GM12878 (cell line): ENCODE data around the gene ANKMY1. TPM values are rescaled to one million over a fixed set of nuclear protein-coding genes. Genes with fewer than 3 reads are reported as not detected.

Experiments used
- BACH1 ChIP-seq: fragments of 450-650 bp; IDR thresholded peaks from 2 replicates; pipeline ENCODE4 v1.6.1; 2017; ENCODE audit warnings: mild to moderate bottlenecking, borderline replicate concordance
- BCLAF1 ChIP-seq: fragments of 450-650 bp; IDR thresholded peaks from 2 replicates; pipeline ENCODE4 v1.6.1; 2017; ENCODE audit warnings: antibody characterized with exemption, mild to moderate bottlenecking, moderate library complexity
- BMI1 ChIP-seq: fragments of 450-650 bp; IDR thresholded peaks from 2 replicates; pipeline ENCODE4 v1.6.1; 2016; ENCODE audit warnings: mild to moderate bottlenecking, moderate library complexity, borderline replicate concordance
- CHD2 ChIP-seq: IDR thresholded peaks from 2 replicates; pipeline ENCODE4 v1.6.1; 2011; ENCODE audit warnings: low read depth, low read length, improper control_type of control experiment, borderline replicate concordance
- DPF2 ChIP-seq: fragments of 450-650 bp; IDR thresholded peaks from 2 replicates; pipeline ENCODE4 v1.6.1; 2017; ENCODE audit warnings: mild to moderate bottlenecking
- E2F8 ChIP-seq: fragments of 450-650 bp; IDR thresholded peaks from 2 replicates; pipeline ENCODE4 v1.6.1; 2018; ENCODE audit warnings: mild to moderate bottlenecking, low read depth, moderate library complexity; ENCODE audit not compliant: partially characterized antibody
- ETV6 ChIP-seq, 2 experiments: fragments of 450-650 bp in 1 of 2; IDR thresholded peaks in 1 of 2; conservative IDR thresholded peaks in 1 of 2; 2 replicates each; pipeline ENCODE4 v1.6.1; 2014; ENCODE audit warnings: antibody characterized with exemption in 1 of 2, borderline replicate concordance in 1 of 2, low read depth in 1 of 2, mild to moderate bottlenecking in 1 of 2, moderate library complexity in 1 of 2
- HSF1 ChIP-seq: fragments of 150-350 bp; IDR thresholded peaks from 2 replicates; pipeline ENCODE4 v1.6.1; 2014; ENCODE audit warnings: mild to moderate bottlenecking, low read depth, low read length
- MXI1 ChIP-seq: fragments of 150-350 bp; IDR thresholded peaks from 2 replicates; pipeline ENCODE4 v1.6.1; 2011; ENCODE audit warnings: low read depth, mild to moderate bottlenecking, inconsistent platforms, low read length, improper control_type of control experiment
- PAX8 ChIP-seq: fragments of 450-650 bp; IDR thresholded peaks from 2 replicates; pipeline ENCODE4 v1.6.1; 2017; ENCODE audit warnings: mild to moderate bottlenecking, moderate library complexity
- RB1 ChIP-seq: fragments of 450-650 bp; formaldehyde crosslinking; IDR thresholded peaks from 2 replicates; pipeline ENCODE4 v1.6.1; 2017; ENCODE audit warnings: mild to moderate bottlenecking, borderline replicate concordance
- SMC3 ChIP-seq: IDR thresholded peaks from 2 replicates; pipeline ENCODE4 v1.6.1; 2011; ENCODE audit warnings: low read length, improper control_type of control experiment, borderline replicate concordance
- SREBF1 ChIP-seq: IDR thresholded peaks from 2 replicates; pipeline ENCODE4 v1.6.1; 2012; ENCODE audit warnings: mild to moderate bottlenecking, low read length
- SRF ChIP-seq, 2 experiments: IDR thresholded peaks; 2 replicates each; pipeline ENCODE4 v1.6.1; 2011; ENCODE audit warnings: low read depth in 2 of 2, low read length in 2 of 2, mild to moderate bottlenecking in 1 of 2, moderate library complexity in 1 of 2
- SUPT20H ChIP-seq: IDR thresholded peaks from 2 replicates; pipeline ENCODE4 v1.6.1; 2011; ENCODE audit warnings: low read depth, mild to moderate bottlenecking, low read length, moderate library complexity, borderline replicate concordance; ENCODE audit not compliant: control insufficient read depth
- TBL1XR1 ChIP-seq: IDR thresholded peaks from 2 replicates; pipeline ENCODE4 v1.6.1; 2012; ENCODE audit warnings: low read depth, low read length, improper control_type of control experiment
- TCF7 ChIP-seq: IDR thresholded peaks from 2 replicates; pipeline ENCODE4 v1.6.1; 2014; ENCODE audit warnings: antibody characterized with exemption, borderline replicate concordance
- YY1 ChIP-seq: IDR thresholded peaks from 2 replicates; pipeline ENCODE4 v1.6.1; 2011; ENCODE audit warnings: low read depth, mild to moderate bottlenecking, low read length
- ZBTB4 ChIP-seq: fragments of 450-650 bp; formaldehyde crosslinking; IDR thresholded peaks from 2 replicates; pipeline ENCODE4 v1.4.0; 2022; ENCODE audit warnings: mild to moderate bottlenecking, moderate library complexity
- ZNF24 ChIP-seq: fragments of 450-650 bp; IDR thresholded peaks from 2 replicates; pipeline ENCODE4 v1.6.1; 2017; ENCODE audit warnings: antibody characterized with exemption, mild to moderate bottlenecking
- polyA plus RNA-seq, 11 experiments: library from polyadenylated mRNA; depleted of rRNA in 4 of 11; unstranded in 6 of 11; stranded (reverse) in 5 of 11; fragments of >200 nt; fragmentation: Nextera tagmentation in 4 of 11; fragmentation: Illumina TruSeq in 1 of 11; extraction: Ambion mirVana in 4 of 11; extraction: Trizol in 1 of 11; gene quantifications; 1 replicate in 1 of 11; 2 replicates in 10 of 11; pipeline versions ENCODE4 v1.2.1 to v1.2.3, GENCODE V29; 2011 to 2016; ENCODE audit warnings: inconsistent platforms in 2 of 11, missing spikeins in 2 of 11, low read depth in 1 of 11
- total RNA-seq, 4 experiments: library from RNA; depleted of rRNA in 3 of 4; stranded (reverse); fragments of >200 nt in 3 of 4; fragmentation: Illumina TruSeq in 1 of 4; extraction: Trizol in 1 of 4; gene quantifications; 2 replicates each; pipeline versions ENCODE4 v1.2.1 to v1.2.3, GENCODE V29; 2013 to 2021

The ANKMY1 gene
- total and polyA plus RNA-seq, 10 of the 15 experiments (the other 5 are each of a cell fraction or from before 2014, with no cell fraction given), result 1.1 to 15.3 (median 11.1) TPM

GRCh38 chr2:240557808-240558207 lies at the start of gene ANKMY1 (continued):
- TF ChIP-seq BCLAF1, result no peak
- TF ChIP-seq SREBF1, result no peak
- 0 out of 2 replicates have a peak, but pooled peaks have one; percentile 77 for TF ChIP-seq MXI1
- TF ChIP-seq BACH1, result 0 out of 2 replicates have a peak, but pooled peaks have one; percentile 17
- no peak for TF ChIP-seq CHD2
- no peak for TF ChIP-seq SRF (IDR thresholded peaks at IDR 0.05; ENCODE audit: low read depth in 2 of 2, low read length in 2 of 2)
- TF ChIP-seq RB1, result no peak
- TF ChIP-seq DPF2, result peak; percentile 59; the same call in 1 of the 2 replicates
- TF ChIP-seq YY1, result no peak
- TF ChIP-seq SUPT20H, result no peak
- no peak for TF ChIP-seq ZNF24
- TF ChIP-seq PAX8, result no peak
- no peak for TF ChIP-seq SMC3
- no peak for TF ChIP-seq TCF7
- no peak for TF ChIP-seq TBL1XR1
- peak; percentile 48; the same call in 1 of the 2 replicates for TF ChIP-seq BMI1
- TF ChIP-seq ZBTB4, result no peak
- TF ChIP-seq ETV6 (conservative IDR thresholded peaks at IDR 0.05 in 1 of 2, IDR thresholded peaks at IDR 0.05 in 1 of 2; ENCODE audit: borderline replicate concordance in 1 of 2, low read depth in 1 of 2), result no peak
- TF ChIP-seq HSF1, result no peak
- no peak for TF ChIP-seq E2F8
